Measurements from ENCODE around the gene MFSD2A. TPM values are rescaled to one million over a fixed set of nuclear protein-coding genes. Genes with fewer than 3 reads are reported as not detected.
"Not testable (repeated sequence)": the region's sequence is repeated elsewhere in the genome, so short reads cannot be mapped to it uniquely, and the experiment has no call there.

The MFSD2A gene
- total RNA-seq, 4 donors from 2014 or later, result 2.0 to 79.3 (median 13.1) TPM

- H3K9me3 ChIP-seq, result no peaks in the 10 kb centered on the region
- in situ Hi-C loops (cut with MboI; ENCODE audit: low pct_ligation_motif_present in 1 of 4, low pct_unique_long_range_greater_than_20kb in 1 of 4, low sequenced_read_pairs in 3 of 4) (no loop called here), intact Hi-C loops (cut with DNase I; ENCODE audit: low total_unique reads) (no loop called here)
- DNase-seq, result no peak
- peaks cover 0 to 3% (median 0%) of the 10 kb centered on the region in 4 donors for H3K4me1 ChIP-seq
- H3K4me3 ChIP-seq, result no peak overlapping the region
- no peak overlapping the region for H3K27ac ChIP-seq
- no peak for TF ChIP-seq CTCF (IDR thresholded peaks at IDR 0.05)
- H3K27me3 ChIP-seq, result no peaks in the 10 kb centered on the region
- H3K36me3 ChIP-seq, result no peaks in the 10 kb centered on the region
- WGBS, 2 donors (ENCODE audit: low coverage in 1 of 2), result 67 to 68% methylated on average over 2 of the region's 2 CpGs
Observed at GRCh38 chr1:40004857-40005256, 49.9 kb downstream of the MFSD2A start.

DNA sequence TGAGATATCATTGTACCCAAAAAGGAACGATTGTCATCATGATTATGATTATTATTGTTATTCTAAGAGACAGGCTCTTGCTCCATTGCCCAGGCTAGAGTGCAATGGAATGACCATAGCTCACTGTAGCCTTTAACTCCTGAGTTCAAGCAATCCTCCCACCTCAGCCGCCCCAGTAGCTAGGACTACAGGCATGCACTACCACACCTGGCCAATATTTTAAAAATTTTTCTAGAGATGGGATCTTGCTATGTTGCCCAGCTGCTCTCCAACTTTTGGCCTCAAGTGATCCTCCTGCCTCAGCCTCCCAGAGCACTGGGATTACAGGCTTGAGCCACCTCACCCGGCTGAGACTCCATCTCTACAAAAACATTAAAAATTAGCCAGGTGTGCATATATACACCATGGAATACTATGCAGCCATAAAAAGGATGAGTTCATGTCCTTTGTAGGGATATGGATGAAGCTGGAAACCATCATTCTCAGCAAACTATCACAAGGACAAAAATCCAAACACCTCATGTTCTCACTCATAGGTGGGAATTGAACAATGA, 52.6 kb downstream of the MFSD2A start:
- H3K9me3 ChIP-seq; in situ Hi-C loops (cut with MboI; ENCODE audit: low pct_ligation_motif_present in 1 of 4, low pct_unique_long_range_greater_than_20kb in 1 of 4, low sequenced_read_pairs in 3 of 4); H3K27ac ChIP-seq; H3K4me3 ChIP-seq; H3K27me3 ChIP-seq; DNase-seq; H3K36me3 ChIP-seq; H3K4me1 ChIP-seq; intact Hi-C loops (cut with DNase I; ENCODE audit: low total_unique reads): not testable (repeated sequence)
- WGBS, 2 donors (ENCODE audit: low coverage in 1 of 2), result 88% methylated on average over 1 to 3 of the region's 3 CpGs

- TF ChIP-seq EP300 (IDR thresholded peaks at IDR 0.05; ENCODE audit: low read depth), result no peak
- no peak for TF ChIP-seq POLR2AphosphoS5 (IDR thresholded peaks at IDR 0.05)
- no peak for TF ChIP-seq POLR2A (IDR thresholded peaks at IDR 0.05)
- no peak for TF ChIP-seq CTCF (IDR thresholded peaks at IDR 0.05)
- DNase-seq, result no peak
- Histone ChIP-seq H3K9me3 (no peaks in the 10 kb centered on the region), H3K27ac (no peak overlapping the region), H3K36me3 (no peaks in the 10 kb centered on the region), H3K27me3 (no peaks in the 10 kb centered on the region), H3K4me1 (peaks cover 0 to 9% (median 0%) of the 10 kb centered on the region in 4 donors), H3K4me3 (no peak overlapping the region)
- WGBS, 2 donors (ENCODE audit: low coverage in 1 of 2), result 92 to 96% methylated on average over 3 of the region's 3 CpGs
- intact Hi-C loops (cut with DNase I; ENCODE audit: low total_unique reads), result no loop called here
- in situ Hi-C loops (cut with MboI; ENCODE audit: low pct_ligation_motif_present in 1 of 4, low pct_unique_long_range_greater_than_20kb in 1 of 4, low sequenced_read_pairs in 3 of 4), result no loop called here
Observed at GRCh38 chr1:40011198-40011597, 56.3 kb downstream of the MFSD2A start.

GRCh38 chr1:40014253-40014706, 59.3 kb downstream of the MFSD2A start:
- WGBS, 2 donors (ENCODE audit: low coverage in 1 of 2), result 52 to 73% methylated on average over 2 to 3 of the region's 3 CpGs
- no peaks in the 10 kb centered on the region for H3K36me3 ChIP-seq
- intact Hi-C loops (cut with DNase I; ENCODE audit: low total_unique reads) (no loop called here), in situ Hi-C loops (cut with MboI; ENCODE audit: low pct_ligation_motif_present in 1 of 4, low pct_unique_long_range_greater_than_20kb in 1 of 4, low sequenced_read_pairs in 3 of 4) (no loop called here)
- H3K9me3 ChIP-seq, result no peaks in the 10 kb centered on the region
- peaks cover 0 to 9% (median 0%) of the 10 kb centered on the region in 4 donors for H3K4me1 ChIP-seq
- TF ChIP-seq CTCF (IDR thresholded peaks at IDR 0.05) (no peak), POLR2A (IDR thresholded peaks at IDR 0.05) (no peak), POLR2AphosphoS5 (IDR thresholded peaks at IDR 0.05) (no peak)
- DNase-seq, result no peak
- H3K4me3 ChIP-seq, result no peak overlapping the region
- no peak overlapping the region for H3K27ac ChIP-seq
- H3K27me3 ChIP-seq, result no peaks in the 10 kb centered on the region

All from transverse colon (tissue), 4 donors.